OCI-LY7 (cell line): ENCODE measurements around the gene KCTD13.
"Not testable (repeated sequence)": the region's sequence is repeated elsewhere in the genome, so short reads cannot be mapped to it uniquely, and the experiment has no call there.

Experiments used
- CTCF ChIP-seq: fragments of 200-600 bp; sonication (generic); conservative IDR thresholded peaks from 2 replicates; pipeline ENCODE4 v1.5.1; 2014; ENCODE audit warnings: mild to moderate bottlenecking, antibody characterized with exemption, low read length, moderate library complexity, mixed read lengths
- EZH2phosphoT487 ChIP-seq: fragments of 200-600 bp; sonication (generic); IDR thresholded peaks from 2 replicates; pipeline ENCODE4 v1.6.1; 2018; ENCODE audit warnings: low read depth, borderline replicate concordance, mild to moderate bottlenecking, mixed run types, antibody characterized with exemption, low read length, moderate library complexity, mixed read lengths

GRCh38 chr16:29931750-29932149 is 5.7 kb upstream of the KCTD13 start:
- not testable (repeated sequence) for TF ChIP-seq CTCF, EZH2phosphoT487
